HepG2 (cell line): ENCODE measurements around the gene RAB6A. TPM values are rescaled to one million over a fixed set of nuclear protein-coding genes. Genes with fewer than 3 reads are reported as not detected.
A peak's percentile ranks its signal among the peaks of the same experiment; 100 is the strongest.

ENCODE experiments used
- ELF1 ChIP-seq: sonication (generic); formaldehyde crosslinking; IDR thresholded peaks from 2 replicates; pipeline ENCODE4 v1.4.0; 2020; ENCODE audit warnings: missing genetic modification reagents
- GFI1 ChIP-seq: sonication (generic); formaldehyde crosslinking; IDR thresholded peaks from 2 replicates; pipeline ENCODE4 v1.5.0; 2020; ENCODE audit warnings: missing genetic modification reagents, mild to moderate bottlenecking, borderline replicate concordance
- KAT2B ChIP-seq: fragments of 150-350 bp; IDR thresholded peaks from 2 replicates; pipeline ENCODE4 v1.6.1; 2014; ENCODE audit warnings: low read depth, low read length, borderline replicate concordance
- MAFG ChIP-seq: sonication (generic); formaldehyde crosslinking; IDR thresholded peaks from 2 replicates; pipeline ENCODE4 v1.5.1; 2020; ENCODE audit warnings: mild to moderate bottlenecking, missing genetic modification reagents
- NFIC ChIP-seq: IDR thresholded peaks from 2 replicates; pipeline ENCODE4 v1.6.1; 2012; ENCODE audit warnings: mild to moderate bottlenecking, low read length, inconsistent platforms
- ZBTB20 ChIP-seq: sonication (generic); formaldehyde crosslinking; IDR thresholded peaks from 2 replicates; pipeline ENCODE4 v1.8.1; 2023; ENCODE audit warnings: missing genetic modification reagents, low read depth, mild to moderate bottlenecking, borderline replicate concordance
- ZBTB3 ChIP-seq: sonication (generic); formaldehyde crosslinking; IDR thresholded peaks from 2 replicates; pipeline ENCODE4 v1.4.0; 2020; ENCODE audit warnings: low read depth, mild to moderate bottlenecking, moderate library complexity, missing genetic modification reagents, borderline replicate concordance
- ZBTB42 ChIP-seq: sonication (generic); formaldehyde crosslinking; IDR thresholded peaks from 2 replicates; pipeline ENCODE4 v1.5.0; 2020; ENCODE audit warnings: mild to moderate bottlenecking, missing genetic modification reagents
- ZNF263 ChIP-seq: sonication (generic); formaldehyde crosslinking; IDR thresholded peaks from 2 replicates; pipeline ENCODE4 v1.4.0; 2020; ENCODE audit warnings: missing genetic modification reagents
- ZNF460 ChIP-seq: sonication (generic); formaldehyde crosslinking; IDR thresholded peaks from 2 replicates; pipeline ENCODE4 v1.5.1; 2020; ENCODE audit warnings: missing genetic modification reagents, mild to moderate bottlenecking, borderline replicate concordance
- ZNF570 ChIP-seq: sonication (generic); formaldehyde crosslinking; IDR thresholded peaks from 2 replicates; pipeline ENCODE4 v1.4.0; 2020; ENCODE audit warnings: mild to moderate bottlenecking, missing genetic modification reagents, borderline replicate concordance
- ZNF629 ChIP-seq: sonication (generic); formaldehyde crosslinking; conservative IDR thresholded peaks from 2 replicates; pipeline ENCODE4 v1.5.0; 2020; ENCODE audit warnings: missing genetic modification reagents
- polyA plus RNA-seq, 8 experiments: library from polyadenylated mRNA; depleted of rRNA in 3 of 8; stranded (reverse) in 7 of 8; unstranded in 1 of 8; fragments of >200 nt; fragmentation: Illumina TruSeq in 4 of 8; extraction: Trizol in 4 of 8; gene quantifications; 2 replicates each; pipeline versions ENCODE4 v1.2.1 to v1.2.3, GENCODE V29; 2011 to 2016; ENCODE audit warnings: low read depth in 4 of 8, missing spikeins in 1 of 8, mixed read lengths in 1 of 8; ENCODE audit not compliant: insufficient read depth in 1 of 8
- total RNA-seq, 5 experiments: library from RNA; depleted of rRNA; stranded (reverse); fragments of >200 nt; fragmentation: Illumina TruSeq; extraction: Trizol; gene quantifications; 2 replicates each; pipeline ENCODE4 v1.2.3, GENCODE V29; 2016; ENCODE audit warnings: low read depth in 1 of 5
- TF ChIP-seq, protein P1 (sequence below): sonication (generic); formaldehyde crosslinking; IDR thresholded peaks from 2 replicates; pipeline ENCODE4 v1.5.0; 2020; ENCODE audit warnings: missing genetic modification reagents
- TF ChIP-seq, protein P2 (sequence below): sonication (generic); formaldehyde crosslinking; IDR thresholded peaks from 2 replicates; pipeline ENCODE4 v1.8.1; 2023; ENCODE audit warnings: mild to moderate bottlenecking, inconsistent platforms, moderate library complexity, missing genetic modification reagents, borderline replicate concordance
- TF ChIP-seq, protein P3 (sequence below): sonication (generic); formaldehyde crosslinking; IDR thresholded peaks from 2 replicates; pipeline ENCODE4 v1.8.0; 2022; ENCODE audit warnings: mild to moderate bottlenecking, missing genetic modification reagents, borderline replicate concordance
- TF ChIP-seq, protein P4 (sequence below): sonication (generic); formaldehyde crosslinking; conservative IDR thresholded peaks from 2 replicates; pipeline ENCODE4 v1.8.0; 2022; ENCODE audit warnings: low read depth, missing genetic modification reagents
- TF ChIP-seq, protein P5 (sequence below): sonication (generic); formaldehyde crosslinking; IDR thresholded peaks from 2 replicates; pipeline ENCODE4 v1.4.0; 2020; ENCODE audit warnings: mild to moderate bottlenecking, missing genetic modification reagents, borderline replicate concordance

RAB6A gene
- total and polyA plus RNA-seq, 2 of the 13 experiments (the other 11 are each of a cell fraction or from before 2014, with no cell fraction given): 74.3 to 121 TPM

DNA sequence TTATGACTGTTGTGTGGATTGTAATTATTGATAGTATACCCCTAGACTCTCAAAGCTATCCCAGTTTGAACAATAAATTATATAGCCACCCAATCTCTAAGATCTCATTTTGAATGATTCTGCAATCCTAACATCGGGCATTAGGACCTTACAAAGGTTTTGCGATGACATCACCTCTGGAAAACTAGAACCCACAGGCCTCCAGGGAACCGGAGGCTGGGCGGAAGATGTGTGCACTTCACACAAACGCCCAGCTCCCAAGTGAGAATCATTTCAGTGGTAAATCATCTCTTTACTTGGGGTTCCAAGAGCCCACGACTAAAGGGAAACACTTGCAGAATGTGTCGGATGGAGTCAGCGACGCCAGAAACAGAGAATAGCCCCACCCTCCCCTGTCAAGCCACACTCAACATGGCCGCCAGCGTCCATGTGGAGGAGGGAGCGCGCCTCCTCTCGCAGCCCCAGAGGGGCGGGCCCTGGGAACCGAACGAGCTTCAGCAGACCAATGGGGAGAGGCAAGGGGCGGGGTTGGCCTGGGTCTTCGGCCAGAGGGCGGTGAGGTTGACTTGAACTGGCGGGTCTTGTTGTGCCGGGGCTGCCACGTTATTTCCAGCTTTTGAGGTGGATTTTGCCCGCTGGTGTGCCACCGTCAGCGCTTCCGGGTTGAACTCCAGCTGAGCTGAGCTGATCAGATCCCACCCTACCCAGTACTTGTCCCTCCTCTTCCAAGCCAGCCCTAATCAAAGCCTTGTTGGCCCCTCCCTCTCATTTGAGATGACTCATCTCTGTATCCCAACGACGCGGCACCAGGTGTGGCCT is 18.4 kb upstream of the RAB6A start (continued):
- TF ChIP-seq ZNF570 (CRISPR knock-in tag): no peak
- no peak for TF ChIP-seq KAT2B
- TF ChIP-seq ZBTB42 (CRISPR knock-in tag): no peak
- peak; percentile 49; the same call in 1 of the 2 replicates for TF ChIP-seq ZBTB20
- no peak for TF ChIP-seq ZNF460 (CRISPR knock-in tag)
- TF ChIP-seq, protein P1, sequence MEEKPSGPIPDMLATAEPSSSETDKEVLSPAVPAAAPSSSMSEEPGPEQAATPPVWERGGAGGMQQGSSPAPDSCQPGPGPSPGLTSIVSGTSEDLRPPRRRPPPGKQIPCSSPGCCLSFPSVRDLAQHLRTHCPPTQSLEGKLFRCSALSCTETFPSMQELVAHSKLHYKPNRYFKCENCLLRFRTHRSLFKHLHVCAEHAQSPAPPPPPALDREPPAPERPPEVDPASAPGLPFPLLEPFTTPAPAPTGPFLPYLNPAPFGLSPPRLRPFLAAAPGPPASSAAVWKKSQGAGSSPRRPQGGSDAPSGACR (CRISPR knock-in tag): peak; percentile 3; the same call in 1 of the 2 replicates
- TF ChIP-seq, protein P2, sequence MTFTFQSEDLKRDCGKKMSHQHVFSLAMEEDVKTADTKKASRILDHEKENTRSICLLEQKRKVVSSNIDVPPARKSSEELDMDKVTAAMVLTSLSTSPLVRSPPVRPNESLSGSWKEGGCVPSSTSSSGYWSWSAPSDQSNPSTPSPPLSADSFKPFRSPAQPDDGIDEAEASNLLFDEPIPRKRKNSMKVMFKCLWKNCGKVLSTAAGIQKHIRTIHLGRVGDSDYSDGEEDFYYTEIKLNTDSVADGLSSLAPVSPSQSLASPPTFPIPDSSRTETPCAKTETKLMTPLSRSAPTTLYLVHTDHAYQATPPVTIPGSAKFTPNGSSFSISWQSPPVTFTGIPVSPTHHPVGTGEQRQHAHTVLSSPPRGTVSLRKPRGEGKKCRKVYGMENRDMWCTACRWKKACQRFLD (CRISPR knock-in tag): no peak; the same call in 1 of the 2 replicates
- TF ChIP-seq ELF1 (CRISPR knock-in tag): peak; percentile 95
- TF ChIP-seq MAFG (CRISPR knock-in tag): no peak
- TF ChIP-seq, protein P3, sequence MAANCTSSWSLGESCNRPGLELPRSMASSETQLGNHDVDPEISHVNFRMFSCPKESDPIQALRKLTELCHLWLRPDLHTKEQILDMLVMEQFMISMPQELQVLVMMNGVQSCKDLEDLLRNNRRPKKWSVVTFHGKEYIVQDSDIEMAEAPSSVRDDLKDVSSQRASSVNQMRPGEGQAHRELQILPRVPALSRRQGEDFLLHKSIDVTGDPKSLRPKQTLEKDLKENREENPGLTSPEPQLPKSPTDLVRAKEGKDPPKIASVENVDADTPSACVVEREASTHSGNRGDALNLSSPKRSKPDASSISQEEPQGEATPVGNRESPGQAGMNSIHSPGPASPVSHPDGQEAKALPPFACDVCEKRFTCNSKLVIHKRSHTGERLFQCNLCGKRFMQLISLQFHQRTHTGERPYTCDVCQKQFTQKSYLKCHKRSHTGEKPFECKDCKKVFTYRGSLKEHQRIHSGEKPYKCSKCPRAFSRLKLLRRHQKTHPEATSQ (CRISPR knock-in tag): no peak; the same call in 1 of the 2 replicates
- no peak for TF ChIP-seq ZBTB3 (CRISPR knock-in tag)
- no peak for TF ChIP-seq NFIC
- TF ChIP-seq ZNF629 (CRISPR knock-in tag): no peak
- TF ChIP-seq ZNF263: peak; percentile 71
- TF ChIP-seq, protein P4, sequence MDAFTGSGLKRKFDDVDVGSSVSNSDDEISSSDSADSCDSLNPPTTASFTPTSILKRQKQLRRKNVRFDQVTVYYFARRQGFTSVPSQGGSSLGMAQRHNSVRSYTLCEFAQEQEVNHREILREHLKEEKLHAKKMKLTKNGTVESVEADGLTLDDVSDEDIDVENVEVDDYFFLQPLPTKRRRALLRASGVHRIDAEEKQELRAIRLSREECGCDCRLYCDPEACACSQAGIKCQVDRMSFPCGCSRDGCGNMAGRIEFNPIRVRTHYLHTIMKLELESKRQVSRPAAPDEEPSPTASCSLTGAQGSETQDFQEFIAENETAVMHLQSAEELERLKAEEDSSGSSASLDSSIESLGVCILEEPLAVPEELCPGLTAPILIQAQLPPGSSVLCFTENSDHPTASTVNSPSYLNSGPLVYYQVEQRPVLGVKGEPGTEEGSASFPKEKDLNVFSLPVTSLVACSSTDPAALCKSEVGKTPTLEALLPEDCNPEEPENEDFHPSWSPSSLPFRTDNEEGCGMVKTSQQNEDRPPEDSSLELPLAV (CRISPR knock-in tag): no peak
- TF ChIP-seq GFI1 (CRISPR knock-in tag): peak; percentile 65; the same call in 1 of the 2 replicates
- TF ChIP-seq, protein P5, sequence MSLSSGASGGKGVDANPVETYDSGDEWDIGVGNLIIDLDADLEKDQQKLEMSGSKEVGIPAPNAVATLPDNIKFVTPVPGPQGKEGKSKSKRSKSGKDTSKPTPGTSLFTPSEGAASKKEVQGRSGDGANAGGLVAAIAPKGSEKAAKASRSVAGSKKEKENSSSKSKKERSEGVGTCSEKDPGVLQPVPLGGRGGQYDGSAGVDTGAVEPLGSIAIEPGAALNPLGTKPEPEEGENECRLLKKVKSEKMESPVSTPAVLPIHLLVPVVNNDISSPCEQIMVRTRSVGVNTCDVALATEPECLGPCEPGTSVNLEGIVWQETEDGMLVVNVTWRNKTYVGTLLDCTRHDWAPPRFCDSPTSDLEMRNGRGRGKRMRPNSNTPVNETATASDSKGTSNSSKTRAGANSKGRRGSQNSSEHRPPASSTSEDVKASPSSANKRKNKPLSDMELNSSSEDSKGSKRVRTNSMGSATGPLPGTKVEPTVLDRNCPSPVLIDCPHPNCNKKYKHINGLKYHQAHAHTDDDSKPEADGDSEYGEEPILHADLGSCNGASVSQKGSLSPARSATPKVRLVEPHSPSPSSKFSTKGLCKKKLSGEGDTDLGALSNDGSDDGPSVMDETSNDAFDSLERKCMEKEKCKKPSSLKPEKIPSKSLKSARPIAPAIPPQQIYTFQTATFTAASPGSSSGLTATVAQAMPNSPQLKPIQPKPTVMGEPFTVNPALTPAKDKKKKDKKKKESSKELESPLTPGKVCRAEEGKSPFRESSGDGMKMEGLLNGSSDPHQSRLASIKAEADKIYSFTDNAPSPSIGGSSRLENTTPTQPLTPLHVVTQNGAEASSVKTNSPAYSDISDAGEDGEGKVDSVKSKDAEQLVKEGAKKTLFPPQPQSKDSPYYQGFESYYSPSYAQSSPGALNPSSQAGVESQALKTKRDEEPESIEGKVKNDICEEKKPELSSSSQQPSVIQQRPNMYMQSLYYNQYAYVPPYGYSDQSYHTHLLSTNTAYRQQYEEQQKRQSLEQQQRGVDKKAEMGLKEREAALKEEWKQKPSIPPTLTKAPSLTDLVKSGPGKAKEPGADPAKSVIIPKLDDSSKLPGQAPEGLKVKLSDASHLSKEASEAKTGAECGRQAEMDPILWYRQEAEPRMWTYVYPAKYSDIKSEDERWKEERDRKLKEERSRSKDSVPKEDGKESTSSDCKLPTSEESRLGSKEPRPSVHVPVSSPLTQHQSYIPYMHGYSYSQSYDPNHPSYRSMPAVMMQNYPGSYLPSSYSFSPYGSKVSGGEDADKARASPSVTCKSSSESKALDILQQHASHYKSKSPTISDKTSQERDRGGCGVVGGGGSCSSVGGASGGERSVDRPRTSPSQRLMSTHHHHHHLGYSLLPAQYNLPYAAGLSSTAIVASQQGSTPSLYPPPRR: no peak
